Caco-2 (cell line): ENCODE data around the gene TMEM204. TPM values are rescaled to one million over a fixed set of nuclear protein-coding genes. Genes with fewer than 3 reads are reported as not detected.

Experiments
- BruUV-seq: library from RNA; stranded (reverse); fragments of 400-500 nt; replicated peaks from 2 replicates; lab custom pipeline; 2021; lab: Mats Ljungman, UMichigan
- CTCF ChIA-PET: fragments of 300-600 bp; sonication (Branson Sonifier 250); formaldehyde crosslinking; loops from one replicate; lab custom pipeline; 2022; ENCODE audit warnings: antibody characterized with exemption; lab: Charles Lee
- POLR2A ChIA-PET: fragments of 300-600 bp; sonication (Branson Sonifier 250); formaldehyde crosslinking; loops from one replicate; lab custom pipeline; 2022; ENCODE audit warnings: antibody characterized with exemption; lab: Charles Lee
- DNase-seq, 2 experiments: peaks; one replicate each; pipeline versions ENCODE4 v3.0.0 to v3.0.0-alpha.2; 2020 to 2022
- H3K27me3 ChIP-seq: replicated peaks from 2 replicates; pipeline ENCODE4 v1.6.0; 2011; ENCODE audit warnings: low read length; ENCODE audit not compliant: control insufficient read depth, insufficient read depth
- H3K36me3 ChIP-seq: 2 replicates; pipeline ENCODE4 v1.5.1; 2011; ENCODE audit warnings: low read length; ENCODE audit not compliant: control insufficient read depth, insufficient read depth
- H3K4me1 ChIP-seq: fragments of 250-450 bp; sonication (Bioruptor Pico); 2 replicates; pipeline ENCODE4 v1.5.1; 2020; ENCODE audit warnings: mild to moderate bottlenecking
- H3K4me3 ChIP-seq: 2 replicates; pipeline ENCODE4 v1.5.1; 2011; ENCODE audit warnings: low read depth, mild to moderate bottlenecking, control low read depth, low read length
- H3K9me3 ChIP-seq: fragments of 250-450 bp; sonication (Bioruptor Pico); 2 replicates; pipeline ENCODE4 v1.5.1; 2020; ENCODE audit warnings: mild to moderate bottlenecking, moderate library complexity
- H3K27ac Mint-ChIP-seq: one replicate; pipeline ENCODE4 v1.8.0; 2022; ENCODE audit warnings: mixed read lengths; ENCODE audit not compliant: unreplicated experiment
- H3K27me3 Mint-ChIP-seq: one replicate; pipeline ENCODE4 v1.8.0; 2022; ENCODE audit warnings: mixed read lengths; ENCODE audit not compliant: insufficient read depth, unreplicated experiment
- H3K36me3 Mint-ChIP-seq: one replicate; pipeline ENCODE4 v1.8.0; 2022; ENCODE audit warnings: mild to moderate bottlenecking, mixed read lengths; ENCODE audit not compliant: insufficient read depth, unreplicated experiment
- H3K4me1 Mint-ChIP-seq: one replicate; pipeline ENCODE4 v1.8.0; 2022; ENCODE audit warnings: low read depth, mixed read lengths; ENCODE audit not compliant: unreplicated experiment
- H3K4me3 Mint-ChIP-seq: one replicate; pipeline ENCODE4 v1.8.0; 2022; ENCODE audit warnings: mild to moderate bottlenecking, moderate library complexity, mixed read lengths; ENCODE audit not compliant: unreplicated experiment
- H3K9me3 Mint-ChIP-seq: one replicate; pipeline ENCODE4 v1.8.0; 2022; ENCODE audit warnings: mixed read lengths; ENCODE audit not compliant: unreplicated experiment
- intact Hi-C: fragments of 100-400 bp; cut with micrococcal nuclease; formaldehyde crosslinking; loops from one replicate; pipeline ENCODE4 v1.10.0; 2022; ENCODE audit not compliant: unreplicated experiment
- total RNA-seq: library from RNA; stranded (reverse); gene quantifications from 2 replicates; pipeline ENCODE4 v1.2.3, GENCODE V29; 2022
- TF ChIP-seq, protein P1 (sequence below), 2 experiments: fragments of 200-600 bp in 1 of 2; IDR thresholded peaks; 1 replicate in 1 of 2; 2 replicates in 1 of 2; pipeline versions ENCODE4 v1.5.1 to v1.8.0; 2011 to 2022; ENCODE audit warnings: antibody characterized with exemption in 1 of 2, control low read depth in 1 of 2, inconsistent platforms in 1 of 2, low read depth in 1 of 2, low read length in 1 of 2, mild to moderate bottlenecking in 1 of 2, moderate library complexity in 1 of 2; ENCODE audit not compliant: insufficient read depth in 1 of 2, severe bottlenecking in 1 of 2, unreplicated experiment in 1 of 2

Gene TMEM204
- total RNA-seq, 1 experiment from 2014 or later: not detected

DNA sequence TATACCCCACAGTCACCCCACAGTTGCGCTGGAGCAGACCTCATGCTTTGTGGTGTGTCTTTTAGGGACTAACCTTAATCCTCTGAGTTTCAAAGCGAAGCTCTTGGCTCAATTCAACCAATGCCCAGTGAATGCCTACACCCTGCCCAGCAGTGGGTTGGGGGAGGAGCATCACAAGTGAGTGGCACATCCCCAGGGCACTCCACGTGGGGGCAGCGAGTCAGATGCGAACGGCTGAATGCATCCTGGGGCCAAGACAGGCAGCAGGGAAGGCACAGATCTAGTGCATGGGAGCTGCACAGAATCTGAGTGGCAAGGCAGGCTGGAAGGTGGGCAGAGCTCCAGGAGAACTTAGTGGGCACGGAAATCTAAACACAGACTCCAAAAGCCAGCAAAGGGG, 39.2 kb downstream of the TMEM204 start:
- no peak overlapping the region for H3K4me3 Mint-ChIP-seq
- CTCF ChIA-PET: no interaction called here
- intact Hi-C loops: no loop called here

DNA sequence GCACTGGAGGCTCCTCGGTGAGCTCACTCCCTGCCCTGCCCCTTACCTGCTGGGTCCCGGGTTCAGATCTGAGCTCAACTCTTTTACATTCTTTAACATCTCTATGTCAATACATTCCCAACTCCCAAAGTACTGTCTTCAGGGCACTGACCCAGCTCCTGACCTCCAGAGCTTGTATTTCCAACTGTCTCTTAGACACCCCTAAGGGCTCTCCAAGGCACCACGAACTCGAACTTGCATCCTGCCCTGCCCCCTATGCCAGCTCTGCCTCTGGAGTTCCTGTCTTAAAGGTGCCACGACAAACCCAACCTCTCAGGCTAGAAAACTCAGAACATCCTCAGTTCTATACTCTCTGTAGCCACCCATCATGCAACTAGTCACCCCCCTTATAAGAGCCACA, 39.8 kb downstream of the TMEM204 start:
- Histone ChIP-seq H3K36me3 (no peaks in the 10 kb centered on the region), H3K27me3 (no peaks in the 10 kb centered on the region), H3K9me3 (no peaks in the 10 kb centered on the region), H3K4me3 (no peak overlapping the region), H3K4me1 (no peaks in the 10 kb centered on the region)
- Mint-ChIP-seq H3K9me3 (no peaks in the 10 kb centered on the region), H3K4me3 (no peak overlapping the region), H3K27ac (no peak overlapping the region), H3K36me3 (no peaks in the 10 kb centered on the region), H3K4me1 (no peaks in the 10 kb centered on the region), H3K27me3 (no peaks in the 10 kb centered on the region)
- intact Hi-C loops: no loop called here
- no TSS peak for BruUV-seq
- TF ChIP-seq, protein P1, sequence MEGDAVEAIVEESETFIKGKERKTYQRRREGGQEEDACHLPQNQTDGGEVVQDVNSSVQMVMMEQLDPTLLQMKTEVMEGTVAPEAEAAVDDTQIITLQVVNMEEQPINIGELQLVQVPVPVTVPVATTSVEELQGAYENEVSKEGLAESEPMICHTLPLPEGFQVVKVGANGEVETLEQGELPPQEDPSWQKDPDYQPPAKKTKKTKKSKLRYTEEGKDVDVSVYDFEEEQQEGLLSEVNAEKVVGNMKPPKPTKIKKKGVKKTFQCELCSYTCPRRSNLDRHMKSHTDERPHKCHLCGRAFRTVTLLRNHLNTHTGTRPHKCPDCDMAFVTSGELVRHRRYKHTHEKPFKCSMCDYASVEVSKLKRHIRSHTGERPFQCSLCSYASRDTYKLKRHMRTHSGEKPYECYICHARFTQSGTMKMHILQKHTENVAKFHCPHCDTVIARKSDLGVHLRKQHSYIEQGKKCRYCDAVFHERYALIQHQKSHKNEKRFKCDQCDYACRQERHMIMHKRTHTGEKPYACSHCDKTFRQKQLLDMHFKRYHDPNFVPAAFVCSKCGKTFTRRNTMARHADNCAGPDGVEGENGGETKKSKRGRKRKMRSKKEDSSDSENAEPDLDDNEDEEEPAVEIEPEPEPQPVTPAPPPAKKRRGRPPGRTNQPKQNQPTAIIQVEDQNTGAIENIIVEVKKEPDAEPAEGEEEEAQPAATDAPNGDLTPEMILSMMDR (IDR thresholded peaks at IDR 0.05; ENCODE audit: insufficient read depth in 1 of 2, low read depth in 1 of 2, low read length in 1 of 2, severe bottlenecking in 1 of 2, unreplicated experiment in 1 of 2): no peak
- CTCF ChIA-PET: no interaction called here
- no peak for DNase-seq
- POLR2A ChIA-PET: no interaction called here

More for the DNA sequence above, 39.2 kb downstream of the TMEM204 start:
- TF ChIP-seq, protein P1 (IDR thresholded peaks at IDR 0.05; ENCODE audit: insufficient read depth in 1 of 2, low read depth in 1 of 2, low read length in 1 of 2, severe bottlenecking in 1 of 2, unreplicated experiment in 1 of 2): no peak
- H3K36me3 Mint-ChIP-seq: no peaks in the 10 kb centered on the region
- no peak overlapping the region for H3K27ac Mint-ChIP-seq
- Histone ChIP-seq H3K9me3 (no peaks in the 10 kb centered on the region), H3K4me1 (no peaks in the 10 kb centered on the region), H3K27me3 (no peaks in the 10 kb centered on the region), H3K36me3 (no peaks in the 10 kb centered on the region), H3K4me3 (no peak overlapping the region)
- DNase-seq: no peak
- POLR2A ChIA-PET: no interaction called here
- no peaks in the 10 kb centered on the region for H3K9me3 Mint-ChIP-seq
- no peaks in the 10 kb centered on the region for H3K27me3 Mint-ChIP-seq
- H3K4me1 Mint-ChIP-seq: no peaks in the 10 kb centered on the region
- BruUV-seq: no TSS peak

DNA sequence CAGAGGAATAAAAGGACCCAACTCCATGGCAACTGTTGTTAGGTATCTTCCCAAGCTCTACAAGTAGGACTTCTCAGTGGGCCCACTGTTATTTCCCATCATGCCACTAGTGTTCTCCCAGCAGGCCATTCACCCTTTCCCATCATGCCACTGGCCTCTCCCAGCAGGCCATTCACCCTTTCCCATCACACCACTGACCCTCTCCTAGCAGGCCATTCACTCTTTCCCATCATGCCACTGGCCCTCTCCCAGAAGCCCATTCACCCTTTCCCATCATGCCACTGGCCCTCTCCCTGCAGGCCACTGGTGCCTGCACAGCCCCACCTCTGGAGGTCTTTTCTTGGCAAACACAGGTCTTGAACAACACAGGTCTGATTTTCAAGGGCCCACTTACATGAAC, 42.1 kb downstream of the TMEM204 start:
- H3K4me3 Mint-ChIP-seq: no peak overlapping the region
- ChIA-PET CTCF (no interaction called here), POLR2A (no interaction called here)
- Histone ChIP-seq H3K36me3 (no peaks in the 10 kb centered on the region), H3K4me3 (no peak overlapping the region), H3K9me3 (no peaks in the 10 kb centered on the region), H3K27me3 (no peaks in the 10 kb centered on the region), H3K4me1 (no peaks in the 10 kb centered on the region)
- intact Hi-C loops: no loop called here
- no TSS peak for BruUV-seq
- no peaks in the 10 kb centered on the region for H3K36me3 Mint-ChIP-seq
- no peaks in the 10 kb centered on the region for H3K9me3 Mint-ChIP-seq
- no peak for DNase-seq
- H3K27me3 Mint-ChIP-seq: no peaks in the 10 kb centered on the region
- H3K4me1 Mint-ChIP-seq: no peaks in the 10 kb centered on the region
- TF ChIP-seq, protein P1 (IDR thresholded peaks at IDR 0.05; ENCODE audit: insufficient read depth in 1 of 2, low read depth in 1 of 2, low read length in 1 of 2, severe bottlenecking in 1 of 2, unreplicated experiment in 1 of 2): no peak
- no peak overlapping the region for H3K27ac Mint-ChIP-seq
